Astrocyte (in vitro differentiated cells and primary cell): Measurements from ENCODE around the gene MESD. TPM values are rescaled to one million over a fixed set of nuclear protein-coding genes. Genes with fewer than 3 reads are reported as not detected.

ENCODE experiments used
- DNase-seq: peaks from one replicate; pipeline ENCODE4 v3.0.0-alpha.2; 2010; ENCODE audit warnings: low read depth
- FAIRE-seq: peaks from 2 replicates; lab custom pipeline; 2011; peaks lifted over from hg19 to GRCh38; lab: Jason Lieb, UNC
- H2AFZ ChIP-seq: 2 replicates; pipeline ENCODE4 v1.6.0; 2012; ENCODE audit warnings: low read depth, low read length, inconsistent platforms
- H3K27ac ChIP-seq: 2 replicates; pipeline ENCODE4 v1.5.1; 2011; ENCODE audit warnings: low read depth, low read length, inconsistent platforms
- H3K27me3 ChIP-seq: 2 replicates; pipeline ENCODE4 v1.6.0; 2011; ENCODE audit warnings: low read length, inconsistent platforms; ENCODE audit not compliant: insufficient read depth
- H3K36me3 ChIP-seq: 2 replicates; pipeline ENCODE4 v1.5.1; 2011; ENCODE audit warnings: low read length, inconsistent platforms; ENCODE audit not compliant: insufficient read depth
- H3K4me1 ChIP-seq: 2 replicates; pipeline ENCODE4 v1.5.1; 2011; ENCODE audit warnings: low read length, inconsistent platforms; ENCODE audit not compliant: insufficient read depth
- H3K4me2 ChIP-seq: 2 replicates; pipeline ENCODE4 v1.6.0; 2012; ENCODE audit warnings: low read length, inconsistent platforms
- H3K4me3 ChIP-seq: 2 replicates; pipeline ENCODE4 v1.5.1; 2011; ENCODE audit warnings: low read depth, mild to moderate bottlenecking, low read length, inconsistent platforms; ENCODE audit not compliant: insufficient read depth
- H3K79me2 ChIP-seq: 2 replicates; pipeline ENCODE4 v1.6.0; 2012; ENCODE audit warnings: mild to moderate bottlenecking, low read length, inconsistent platforms; ENCODE audit not compliant: insufficient read depth
- H3K9ac ChIP-seq: 2 replicates; pipeline ENCODE4 v1.6.0; 2012; ENCODE audit warnings: mild to moderate bottlenecking, low read length, inconsistent platforms
- H3K9me3 ChIP-seq: 2 replicates; pipeline ENCODE4 v1.5.1; 2012; ENCODE audit warnings: low read depth, mild to moderate bottlenecking, low read length, inconsistent platforms; ENCODE audit not compliant: insufficient read depth
- H4K20me1 ChIP-seq: 2 replicates; pipeline ENCODE4 v1.6.0; 2012; ENCODE audit warnings: low read length, inconsistent platforms; ENCODE audit not compliant: insufficient read depth
- H3K27ac Mint-ChIP-seq: one replicate; pipeline ENCODE4 v1.8.0; 2021; ENCODE audit warnings: mild to moderate bottlenecking, mixed read lengths; ENCODE audit not compliant: unreplicated experiment
- H3K27me3 Mint-ChIP-seq: one replicate; pipeline ENCODE4 v1.8.0; 2021; ENCODE audit warnings: low read depth, mixed read lengths; ENCODE audit not compliant: unreplicated experiment
- H3K36me3 Mint-ChIP-seq: one replicate; pipeline ENCODE4 v1.8.0; 2021; ENCODE audit warnings: low read depth, mixed read lengths; ENCODE audit not compliant: unreplicated experiment
- H3K4me1 Mint-ChIP-seq: one replicate; pipeline ENCODE4 v1.8.0; 2021; ENCODE audit warnings: low read depth, mixed read lengths; ENCODE audit not compliant: unreplicated experiment
- H3K4me3 Mint-ChIP-seq: one replicate; pipeline ENCODE4 v1.8.0; 2021; ENCODE audit warnings: mild to moderate bottlenecking, moderate library complexity, mixed read lengths; ENCODE audit not compliant: unreplicated experiment
- H3K9me3 Mint-ChIP-seq: one replicate; pipeline ENCODE4 v1.8.0; 2021; ENCODE audit warnings: mild to moderate bottlenecking, mixed read lengths; ENCODE audit not compliant: unreplicated experiment
- EZH2 ChIP-seq: IDR thresholded peaks from 2 replicates; pipeline ENCODE4 v1.6.1; 2012; ENCODE audit warnings: mild to moderate bottlenecking, low read length, inconsistent platforms; ENCODE audit not compliant: insufficient read depth
- total RNA-seq: library from RNA; stranded (reverse); gene quantifications from 2 replicates; pipeline ENCODE4 v1.2.1, GENCODE V29; 2021
- TF ChIP-seq, protein P1 (sequence below): IDR thresholded peaks from 2 replicates; pipeline ENCODE4 v1.5.1; 2011; ENCODE audit warnings: low read depth, mild to moderate bottlenecking, inconsistent platforms, low read length, moderate library complexity; ENCODE audit not compliant: insufficient read depth

Gene MESD
- total RNA-seq, 1 donor from 2014 or later: 33.1 TPM

DNA sequence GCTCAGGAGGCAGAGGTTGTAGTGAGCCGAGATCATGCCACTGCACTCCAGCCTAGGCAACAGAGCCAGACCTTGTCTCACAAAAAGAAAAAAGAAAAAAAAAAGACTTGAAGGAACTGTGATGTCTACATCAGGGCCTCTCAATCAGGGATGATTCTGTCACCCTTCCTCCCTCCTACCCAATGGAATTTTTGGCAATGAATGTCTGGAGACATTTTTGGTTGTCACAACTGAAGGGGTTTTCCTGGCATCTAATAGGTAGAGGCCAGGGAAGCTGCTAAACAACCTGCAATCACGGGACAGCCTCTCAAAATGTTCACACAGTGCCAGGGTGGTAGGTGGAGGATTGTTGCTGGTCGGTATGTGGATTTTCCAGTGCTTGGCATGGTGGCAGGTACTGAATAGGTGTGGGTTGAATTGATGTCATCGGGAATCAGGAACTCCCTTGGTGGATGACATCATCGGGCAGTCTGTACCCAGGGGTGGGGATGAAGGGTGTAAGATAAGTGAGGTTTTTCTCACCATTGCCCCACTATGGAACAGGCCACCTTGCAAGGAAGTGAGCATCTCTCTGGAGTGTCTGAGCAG lies 71.3 kb downstream of the MESD start:
- H3K9ac ChIP-seq: no peak overlapping the region
- H3K9me3 Mint-ChIP-seq: no peaks in the 10 kb centered on the region
- peaks cover 41% of the 10 kb centered on the region for H3K27me3 Mint-ChIP-seq
- H3K4me2 ChIP-seq: no peak overlapping the region
- no peaks in the 10 kb centered on the region for H3K4me1 ChIP-seq
- H3K4me3 ChIP-seq: no peak overlapping the region
- peaks cover 4% of the 10 kb centered on the region for H3K36me3 Mint-ChIP-seq
- no peak for DNase-seq
- H3K79me2 ChIP-seq: no peaks in the 10 kb centered on the region
- no peaks in the 10 kb centered on the region for H3K4me1 Mint-ChIP-seq
- no peaks in the 10 kb centered on the region for H3K27me3 ChIP-seq
- no peak overlapping the region for H3K4me3 Mint-ChIP-seq
- no peak overlapping the region for H2AFZ ChIP-seq
- peaks cover 5% of the 10 kb centered on the region for H3K36me3 ChIP-seq
- H3K9me3 ChIP-seq: no peaks in the 10 kb centered on the region
- H3K27ac ChIP-seq: no peak overlapping the region
- no peak for TF ChIP-seq EZH2
- TF ChIP-seq, protein P1, sequence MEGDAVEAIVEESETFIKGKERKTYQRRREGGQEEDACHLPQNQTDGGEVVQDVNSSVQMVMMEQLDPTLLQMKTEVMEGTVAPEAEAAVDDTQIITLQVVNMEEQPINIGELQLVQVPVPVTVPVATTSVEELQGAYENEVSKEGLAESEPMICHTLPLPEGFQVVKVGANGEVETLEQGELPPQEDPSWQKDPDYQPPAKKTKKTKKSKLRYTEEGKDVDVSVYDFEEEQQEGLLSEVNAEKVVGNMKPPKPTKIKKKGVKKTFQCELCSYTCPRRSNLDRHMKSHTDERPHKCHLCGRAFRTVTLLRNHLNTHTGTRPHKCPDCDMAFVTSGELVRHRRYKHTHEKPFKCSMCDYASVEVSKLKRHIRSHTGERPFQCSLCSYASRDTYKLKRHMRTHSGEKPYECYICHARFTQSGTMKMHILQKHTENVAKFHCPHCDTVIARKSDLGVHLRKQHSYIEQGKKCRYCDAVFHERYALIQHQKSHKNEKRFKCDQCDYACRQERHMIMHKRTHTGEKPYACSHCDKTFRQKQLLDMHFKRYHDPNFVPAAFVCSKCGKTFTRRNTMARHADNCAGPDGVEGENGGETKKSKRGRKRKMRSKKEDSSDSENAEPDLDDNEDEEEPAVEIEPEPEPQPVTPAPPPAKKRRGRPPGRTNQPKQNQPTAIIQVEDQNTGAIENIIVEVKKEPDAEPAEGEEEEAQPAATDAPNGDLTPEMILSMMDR: no peak
- H4K20me1 ChIP-seq: no peaks in the 10 kb centered on the region
- H3K27ac Mint-ChIP-seq: no peak overlapping the region
- no peak for FAIRE-seq

DNA sequence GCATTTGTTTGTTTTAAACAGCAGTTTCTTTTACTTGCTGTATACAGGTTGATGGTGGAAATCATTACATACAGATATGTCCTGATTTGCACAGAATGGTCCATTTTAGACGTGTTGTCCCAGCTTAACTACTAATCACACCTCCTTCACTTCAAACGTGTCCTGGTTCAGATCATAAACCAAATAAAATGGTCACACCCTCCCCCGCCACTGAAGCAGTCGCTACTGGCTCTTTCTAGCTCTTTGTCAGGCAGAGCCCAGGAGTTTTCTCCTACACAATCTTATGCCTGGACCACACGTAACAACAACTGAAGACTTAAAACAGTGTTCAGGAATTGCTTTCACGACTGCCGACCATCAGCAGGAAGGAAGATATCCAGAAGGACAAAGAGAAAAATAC lies 73.6 kb downstream of the MESD start:
- Histone ChIP-seq H3K36me3 (no peaks in the 10 kb centered on the region), H2AFZ (no peak overlapping the region), H3K4me1 (no peaks in the 10 kb centered on the region), H3K79me2 (no peaks in the 10 kb centered on the region), H3K9ac (no peak overlapping the region), H3K4me3 (no peak overlapping the region), H3K27me3 (no peaks in the 10 kb centered on the region), H4K20me1 (no peaks in the 10 kb centered on the region), H3K9me3 (no peaks in the 10 kb centered on the region), H3K4me2 (no peak overlapping the region), H3K27ac (no peak overlapping the region)
- Mint-ChIP-seq H3K4me1 (no peaks in the 10 kb centered on the region), H3K4me3 (no peak overlapping the region), H3K27ac (no peak overlapping the region), H3K36me3 (no peaks in the 10 kb centered on the region), H3K9me3 (no peaks in the 10 kb centered on the region), H3K27me3 (peaks cover 34% of the 10 kb centered on the region)
- FAIRE-seq: no peak
- DNase-seq: no peak
- TF ChIP-seq, protein P1: no peak
- no peak for TF ChIP-seq EZH2

DNA sequence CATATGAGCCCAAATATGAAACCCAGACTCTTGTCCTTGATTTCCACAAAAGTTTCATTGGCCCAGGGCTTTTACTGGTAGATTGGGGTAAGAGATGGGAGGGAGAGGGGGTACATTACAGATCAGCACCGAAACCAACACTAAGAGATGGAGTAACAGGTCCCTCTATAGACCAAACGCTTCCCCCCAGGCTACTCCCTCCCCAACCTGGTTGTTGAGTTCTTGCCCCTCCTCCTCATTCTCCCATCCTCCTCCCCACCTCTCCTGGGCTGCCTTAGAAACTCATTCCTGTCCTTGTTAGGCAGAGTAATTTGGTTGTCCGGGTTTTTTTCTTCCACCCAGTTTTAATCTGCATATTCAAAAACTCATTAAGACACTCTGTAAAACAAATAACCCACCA lies 74.1 kb downstream of the MESD start:
- no peaks in the 10 kb centered on the region for H3K4me1 ChIP-seq
- H3K9me3 ChIP-seq: no peaks in the 10 kb centered on the region
- Mint-ChIP-seq H3K4me1 (no peaks in the 10 kb centered on the region), H3K36me3 (no peaks in the 10 kb centered on the region), H3K4me3 (no peak overlapping the region), H3K27me3 (peaks cover 34% of the 10 kb centered on the region), H3K9me3 (no peaks in the 10 kb centered on the region), H3K27ac (no peak overlapping the region)
- TF ChIP-seq, protein P1: no peak
- TF ChIP-seq EZH2: no peak
- no peaks in the 10 kb centered on the region for H4K20me1 ChIP-seq
- H3K79me2 ChIP-seq: no peaks in the 10 kb centered on the region
- no peak overlapping the region for H3K4me2 ChIP-seq
- H3K9ac ChIP-seq: no peak overlapping the region
- no peak overlapping the region for H3K27ac ChIP-seq
- FAIRE-seq (no peak), DNase-seq (no peak)
- H3K4me3 ChIP-seq: no peak overlapping the region
- H3K36me3 ChIP-seq: no peaks in the 10 kb centered on the region
- no peak overlapping the region for H2AFZ ChIP-seq
- no peaks in the 10 kb centered on the region for H3K27me3 ChIP-seq
